ENCODE data around the gene B3GNT4.

DNA sequence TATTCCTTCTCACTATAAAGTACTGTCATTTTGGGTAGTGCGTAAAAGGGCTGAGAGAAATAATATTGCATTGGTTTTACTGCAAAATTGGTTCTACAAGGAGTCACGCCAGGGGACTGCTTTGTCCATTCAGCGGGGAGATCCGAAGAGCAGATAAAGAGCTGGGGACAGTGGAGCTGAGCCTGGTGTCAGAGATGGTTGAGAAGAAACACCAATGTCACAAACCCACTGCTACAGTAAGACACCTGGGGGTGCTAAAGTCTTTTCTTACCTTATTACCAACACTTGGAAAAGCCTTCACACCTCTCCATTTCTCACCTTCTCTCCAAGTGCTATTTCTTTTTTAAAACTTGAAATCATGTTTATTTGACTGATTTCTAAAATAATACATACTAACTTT lies 43.6 kb upstream of the B3GNT4 start:
- TF ChIP-seq EZH2phosphoT487 (conservative IDR thresholded peaks at IDR 0.05; ENCODE audit: low read length), result no peak
- TF ChIP-seq, protein P1, sequence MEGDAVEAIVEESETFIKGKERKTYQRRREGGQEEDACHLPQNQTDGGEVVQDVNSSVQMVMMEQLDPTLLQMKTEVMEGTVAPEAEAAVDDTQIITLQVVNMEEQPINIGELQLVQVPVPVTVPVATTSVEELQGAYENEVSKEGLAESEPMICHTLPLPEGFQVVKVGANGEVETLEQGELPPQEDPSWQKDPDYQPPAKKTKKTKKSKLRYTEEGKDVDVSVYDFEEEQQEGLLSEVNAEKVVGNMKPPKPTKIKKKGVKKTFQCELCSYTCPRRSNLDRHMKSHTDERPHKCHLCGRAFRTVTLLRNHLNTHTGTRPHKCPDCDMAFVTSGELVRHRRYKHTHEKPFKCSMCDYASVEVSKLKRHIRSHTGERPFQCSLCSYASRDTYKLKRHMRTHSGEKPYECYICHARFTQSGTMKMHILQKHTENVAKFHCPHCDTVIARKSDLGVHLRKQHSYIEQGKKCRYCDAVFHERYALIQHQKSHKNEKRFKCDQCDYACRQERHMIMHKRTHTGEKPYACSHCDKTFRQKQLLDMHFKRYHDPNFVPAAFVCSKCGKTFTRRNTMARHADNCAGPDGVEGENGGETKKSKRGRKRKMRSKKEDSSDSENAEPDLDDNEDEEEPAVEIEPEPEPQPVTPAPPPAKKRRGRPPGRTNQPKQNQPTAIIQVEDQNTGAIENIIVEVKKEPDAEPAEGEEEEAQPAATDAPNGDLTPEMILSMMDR (IDR thresholded peaks at IDR 0.05; ENCODE audit: insufficient read depth, low read length, poor library complexity, severe bottlenecking), result no peak
